CD14-positive monocyte (primary cell): ENCODE results near the gene TMEM94. TPM values are rescaled to one million over a fixed set of nuclear protein-coding genes. Genes with fewer than 3 reads are reported as not detected.
"Not testable (repeated sequence)": the region's sequence is repeated elsewhere in the genome, so short reads cannot be mapped to it uniquely, and the experiment has no call there.

Source experiments
- DNase-seq, 3 donors: peaks; one replicate each; pipeline ENCODE4 v3.0.0-alpha.2; 2011 to 2022
- H2AFZ ChIP-seq: 2 replicates; pipeline ENCODE4 v1.6.0; 2012; ENCODE audit warnings: mild to moderate bottlenecking, low read depth, low read length, inconsistent platforms; ENCODE audit not compliant: insufficient read depth, poor library complexity, severe bottlenecking
- H3K27ac ChIP-seq, 2 donors: 1 replicate in 1 of 2; 2 replicates in 1 of 2; pipeline ENCODE4 v1.5.1; 2012 to 2013; ENCODE audit warnings: low read length in 2 of 2, control low read depth in 1 of 2, inconsistent platforms in 1 of 2, low read depth in 1 of 2, mild to moderate bottlenecking in 1 of 2
- H3K27me3 ChIP-seq, 2 donors: one replicate each; pipeline versions ENCODE4 v1.6.0 to v1.6.1; 2011 to 2013; ENCODE audit warnings: low read length in 2 of 2; ENCODE audit not compliant: control insufficient read depth in 2 of 2, insufficient read depth in 2 of 2
- H3K36me3 ChIP-seq, 2 donors: replicated peaks in 1 of 2; 1 replicate in 1 of 2; 2 replicates in 1 of 2; pipeline versions ENCODE4 v1.5.1 to v1.6.1; 2012 to 2013; ENCODE audit warnings: low read length in 2 of 2, control low read depth in 1 of 2, inconsistent platforms in 1 of 2, mild to moderate bottlenecking in 1 of 2; ENCODE audit not compliant: insufficient read depth in 2 of 2, control insufficient read depth in 1 of 2
- H3K4me1 ChIP-seq, 2 donors: 1 replicate in 1 of 2; 2 replicates in 1 of 2; pipeline versions ENCODE4 v1.5.1 to v1.6.1; 2012 to 2013; ENCODE audit warnings: low read length in 2 of 2, control low read depth in 1 of 2, inconsistent platforms in 1 of 2, mild to moderate bottlenecking in 1 of 2, moderate library complexity in 1 of 2; ENCODE audit not compliant: insufficient read depth in 2 of 2, control insufficient read depth in 1 of 2
- H3K4me2 ChIP-seq: replicated peaks from 2 replicates; pipeline ENCODE3; 2012; ENCODE audit warnings: low read length, moderate library complexity, mild to moderate bottlenecking; ENCODE audit not compliant: poor library complexity, severe bottlenecking; ENCODE audit errors: extremely low read depth
- H3K4me3 ChIP-seq, 3 experiments: fragments of 200-600 bp in 1 of 3; sonication (generic) in 1 of 3; replicated peaks in 1 of 3; 1 replicate in 2 of 3; 2 replicates in 1 of 3; pipeline ENCODE4 v1.5.1; 2011 to 2013; ENCODE audit warnings: low read length in 3 of 3, mild to moderate bottlenecking in 3 of 3, control low read depth in 2 of 3, low read depth in 2 of 3, inconsistent platforms in 1 of 3, moderate library complexity in 1 of 3
- H3K79me2 ChIP-seq: 2 replicates; pipeline ENCODE4 v1.6.0; 2012; ENCODE audit warnings: mild to moderate bottlenecking, control low read depth, inconsistent platforms, low read length, moderate library complexity; ENCODE audit not compliant: insufficient read depth
- H3K9ac ChIP-seq: 2 replicates; pipeline ENCODE4 v1.6.0; 2017; ENCODE audit warnings: low read length, mild to moderate bottlenecking; ENCODE audit not compliant: insufficient read depth, poor library complexity, severe bottlenecking
- H3K9me3 ChIP-seq, 2 donors: replicated peaks in 1 of 2; 1 replicate in 1 of 2; 2 replicates in 1 of 2; pipeline versions ENCODE4 v1.5.1 to v1.6.1; 2012 to 2013; ENCODE audit warnings: low read length in 2 of 2, control low read depth in 1 of 2; ENCODE audit not compliant: control insufficient read depth in 1 of 2, insufficient read depth in 1 of 2
- H4K20me1 ChIP-seq: 2 replicates; pipeline ENCODE4 v1.6.0; 2012; ENCODE audit warnings: mild to moderate bottlenecking, low read length, control low read depth, moderate library complexity; ENCODE audit not compliant: insufficient read depth
- H3K27ac Mint-ChIP-seq, 7 donors: one replicate each; pipeline ENCODE4 v1.8.0; 2020; ENCODE audit warnings: mild to moderate bottlenecking in 7 of 7, mixed read lengths in 7 of 7, moderate library complexity in 6 of 7, inconsistent platforms in 2 of 7
- H3K27me3 Mint-ChIP-seq, 3 donors: one replicate each; pipeline ENCODE4 v1.8.0; 2021 to 2022; ENCODE audit warnings: low read depth in 3 of 3, mild to moderate bottlenecking in 3 of 3, mixed read lengths in 3 of 3, moderate library complexity in 3 of 3, inconsistent platforms in 1 of 3
- H3K36me3 Mint-ChIP-seq, 2 donors: one replicate each; pipeline ENCODE4 v1.8.0; 2020; ENCODE audit warnings: mixed read lengths in 2 of 2, inconsistent platforms in 1 of 2, mild to moderate bottlenecking in 1 of 2
- H3K4me1 Mint-ChIP-seq: one replicate; pipeline ENCODE4 v1.8.0; 2020; ENCODE audit warnings: mild to moderate bottlenecking, mixed read lengths
- H3K4me3 Mint-ChIP-seq, 2 donors: one replicate each; pipeline ENCODE4 v1.8.0; 2020; ENCODE audit warnings: mild to moderate bottlenecking in 2 of 2, mixed read lengths in 2 of 2, moderate library complexity in 1 of 2
- H3K9me3 Mint-ChIP-seq, 7 donors: one replicate each; pipeline ENCODE4 v1.8.0; 2020 to 2022; ENCODE audit warnings: mixed read lengths in 7 of 7, mild to moderate bottlenecking in 6 of 7, moderate library complexity in 6 of 7, inconsistent platforms in 2 of 7
- WGBS: methylation state at CpG from one replicate; pipeline ENCODE4 v1.1.5; 2013; ENCODE audit warnings: missing lambda C conversion rate; ENCODE audit not compliant: insufficient coverage; 5-methylcytosine and 5-hydroxymethylcytosine counted together
- intact Hi-C, 2 donors: fragments of 100-400 bp; cut with micrococcal nuclease; formaldehyde crosslinking; loops; one replicate each; pipeline versions ENCODE4 v1.15.0 to v1.15.1; 2023
- polyA plus RNA-seq, 3 donors: library from polyadenylated mRNA; depleted of rRNA in 1 of 3; unstranded in 2 of 3; stranded (reverse) in 1 of 3; fragments of 300-500 nt in 2 of 3; fragments of >200 nt in 1 of 3; fragmentation: Illumina TruSeq in 2 of 3; gene quantifications; 1 replicate in 2 of 3; 2 replicates in 1 of 3; pipeline ENCODE4 v1.2.3, GENCODE V29; 2012 to 2021
- TF ChIP-seq, protein P1 (sequence below): fragments of 200-600 bp; IDR thresholded peaks from one replicate; pipeline ENCODE4 v1.8.0; 2022; ENCODE audit warnings: antibody characterized with exemption, mild to moderate bottlenecking

TMEM94 gene
- polyA plus RNA-seq, 3 donors: 7.2 to 129 (median 8.4) TPM

DNA sequence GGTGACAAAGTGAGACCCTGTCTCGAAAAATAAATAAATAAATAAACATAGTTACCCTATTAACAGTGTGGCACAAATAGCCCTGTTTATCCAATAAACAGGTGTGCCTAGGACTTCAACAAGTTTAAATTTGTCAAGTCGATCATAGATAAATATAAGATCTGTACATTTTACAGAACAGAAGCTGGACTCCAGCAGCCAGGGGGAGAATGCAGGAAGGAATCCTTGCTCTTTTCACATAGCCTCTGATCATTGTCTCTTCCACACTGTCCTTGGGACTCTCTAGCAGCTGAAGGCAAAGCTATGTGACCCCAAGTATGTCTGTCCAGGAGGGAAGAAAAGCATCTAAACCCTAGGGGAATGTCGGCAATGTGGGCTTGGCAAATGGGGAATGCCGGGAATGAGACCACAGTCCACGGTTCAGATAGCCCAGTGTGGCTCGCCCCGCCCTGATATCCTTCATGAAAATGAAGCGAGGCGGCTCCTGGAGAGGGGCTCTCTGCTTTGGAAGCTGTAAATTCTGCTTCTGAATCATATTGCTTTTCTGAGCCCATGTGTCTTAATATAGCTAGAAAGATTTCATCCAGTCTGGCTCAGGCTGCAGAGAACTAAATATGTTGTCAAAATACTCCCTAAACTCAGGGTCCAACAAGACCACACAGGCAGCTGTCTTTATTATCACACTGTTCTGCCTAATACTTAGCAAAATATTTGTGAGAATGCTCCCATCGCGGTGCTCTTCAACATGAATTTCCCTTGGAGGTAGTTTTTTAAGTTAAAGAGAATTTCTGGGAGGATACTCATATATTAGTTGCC lies 26.1 kb upstream of the TMEM94 start:
- Histone ChIP-seq H2AFZ (no peak overlapping the region), H4K20me1 (no peaks in the 10 kb centered on the region), H3K27ac (no peak overlapping the region), H3K4me1 (peaks cover 16 to 24% of the 10 kb centered on the region in 2 donors), H3K27me3 (no peaks in the 10 kb centered on the region), H3K4me2 (no peak overlapping the region), H3K4me3 (no peak overlapping the region), H3K79me2 (no peaks in the 10 kb centered on the region), H3K36me3 (no peaks in the 10 kb centered on the region), H3K9ac (no peak overlapping the region), H3K9me3 (no peaks in the 10 kb centered on the region)
- peaks cover 0 to 7% (median 6%) of the 10 kb centered on the region in 3 donors for H3K27me3 Mint-ChIP-seq
- peaks cover 0 to 3% (median 0%) of the 10 kb centered on the region in 7 donors for H3K9me3 Mint-ChIP-seq
- H3K27ac Mint-ChIP-seq: no peak overlapping the region
- no peak for DNase-seq
- TF ChIP-seq, protein P1, sequence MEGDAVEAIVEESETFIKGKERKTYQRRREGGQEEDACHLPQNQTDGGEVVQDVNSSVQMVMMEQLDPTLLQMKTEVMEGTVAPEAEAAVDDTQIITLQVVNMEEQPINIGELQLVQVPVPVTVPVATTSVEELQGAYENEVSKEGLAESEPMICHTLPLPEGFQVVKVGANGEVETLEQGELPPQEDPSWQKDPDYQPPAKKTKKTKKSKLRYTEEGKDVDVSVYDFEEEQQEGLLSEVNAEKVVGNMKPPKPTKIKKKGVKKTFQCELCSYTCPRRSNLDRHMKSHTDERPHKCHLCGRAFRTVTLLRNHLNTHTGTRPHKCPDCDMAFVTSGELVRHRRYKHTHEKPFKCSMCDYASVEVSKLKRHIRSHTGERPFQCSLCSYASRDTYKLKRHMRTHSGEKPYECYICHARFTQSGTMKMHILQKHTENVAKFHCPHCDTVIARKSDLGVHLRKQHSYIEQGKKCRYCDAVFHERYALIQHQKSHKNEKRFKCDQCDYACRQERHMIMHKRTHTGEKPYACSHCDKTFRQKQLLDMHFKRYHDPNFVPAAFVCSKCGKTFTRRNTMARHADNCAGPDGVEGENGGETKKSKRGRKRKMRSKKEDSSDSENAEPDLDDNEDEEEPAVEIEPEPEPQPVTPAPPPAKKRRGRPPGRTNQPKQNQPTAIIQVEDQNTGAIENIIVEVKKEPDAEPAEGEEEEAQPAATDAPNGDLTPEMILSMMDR: no peak
- no peak overlapping the region for H3K4me3 Mint-ChIP-seq
- 99% methylated on average over 7 of the region's 11 CpGs for WGBS
- H3K4me1 Mint-ChIP-seq: peaks cover 22% of the 10 kb centered on the region
- no peaks in the 10 kb centered on the region for H3K36me3 Mint-ChIP-seq
- intact Hi-C loops: no loop called here

DNA sequence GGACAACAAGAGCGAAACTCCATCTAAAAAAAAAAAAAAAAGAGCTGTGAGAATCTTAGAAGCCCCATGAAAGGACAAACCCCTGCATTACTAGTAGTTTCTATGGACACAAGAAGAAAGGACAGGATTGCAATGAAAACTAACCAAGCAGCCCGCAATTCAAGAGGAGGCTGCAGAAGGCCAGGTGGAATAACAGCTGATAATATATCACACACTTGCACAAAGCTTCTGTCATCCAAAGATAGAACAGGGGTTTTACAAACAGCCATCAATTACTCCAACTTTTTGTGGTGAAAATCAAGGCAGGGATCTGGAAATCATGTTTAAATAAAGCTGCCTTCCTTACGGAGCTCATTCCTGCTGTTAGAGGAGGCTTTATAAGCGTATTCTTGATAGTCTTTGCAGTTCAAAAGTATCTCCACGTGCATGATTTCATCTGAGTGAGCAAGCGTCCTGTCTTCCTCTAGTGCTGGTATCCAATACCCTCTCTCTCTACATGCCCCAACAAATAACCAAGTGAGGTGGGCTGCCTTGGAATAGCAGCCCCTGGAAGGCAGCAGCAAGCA lies 23.1 kb upstream of the TMEM94 start:
- Histone ChIP-seq H3K36me3 (no peaks in the 10 kb centered on the region), H3K9me3 (no peaks in the 10 kb centered on the region), H3K4me3 (no peak overlapping the region), H3K4me1 (peaks cover 8 to 11% of the 10 kb centered on the region in 2 donors), H3K79me2 (no peaks in the 10 kb centered on the region), H3K9ac (no peak overlapping the region), H3K27ac (no peak overlapping the region), H3K27me3 (no peaks in the 10 kb centered on the region), H4K20me1 (no peaks in the 10 kb centered on the region), H2AFZ (no peak overlapping the region), H3K4me2 (no peak overlapping the region)
- Mint-ChIP-seq H3K36me3 (no peaks in the 10 kb centered on the region), H3K4me3 (no peak overlapping the region), H3K4me1 (peaks cover 12% of the 10 kb centered on the region), H3K27me3 (peaks cover 2 to 7% (median 3%) of the 10 kb centered on the region in 3 donors), H3K9me3 (no peaks in the 10 kb centered on the region), H3K27ac (no peak overlapping the region)
- 86% methylated on average over 3 of the region's 6 CpGs for whole genome bisulfite sequencing
- DNase-seq: no peak
- intact Hi-C loops: no loop called here
- TF ChIP-seq, protein P1: no peak

DNA sequence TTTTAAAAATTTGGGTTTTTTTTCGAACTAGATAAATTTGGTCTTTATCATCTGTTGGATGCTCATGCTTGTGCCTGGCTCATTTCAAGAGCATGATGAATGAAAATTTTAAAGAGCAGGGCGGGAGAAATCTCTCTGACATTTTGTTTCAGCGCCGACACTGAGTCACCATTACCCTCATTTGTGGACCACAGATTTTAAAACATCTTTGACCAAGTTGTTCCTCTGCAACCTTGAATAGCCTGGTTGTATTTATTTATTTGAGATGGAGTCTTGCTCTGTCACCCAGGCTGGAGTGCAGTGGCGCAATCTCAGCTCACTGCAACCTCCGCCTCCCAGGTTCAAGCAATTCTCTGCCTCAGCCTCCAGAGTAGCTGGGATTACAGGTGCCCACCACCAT lies 22.0 kb upstream of the TMEM94 start:
- H3K27ac Mint-ChIP-seq, H2AFZ ChIP-seq, H3K79me2 ChIP-seq, H3K27me3 ChIP-seq, H3K36me3 Mint-ChIP-seq, H3K27me3 Mint-ChIP-seq, DNase-seq, H3K4me1 ChIP-seq, intact Hi-C loops, H3K9me3 Mint-ChIP-seq, H3K27ac ChIP-seq, H3K4me2 ChIP-seq, H3K4me3 Mint-ChIP-seq, H3K36me3 ChIP-seq, H3K4me3 ChIP-seq, H3K4me1 Mint-ChIP-seq, H4K20me1 ChIP-seq, H3K9me3 ChIP-seq, H3K9ac ChIP-seq: not testable (repeated sequence)
- WGBS: 100% methylated on average over 3 of the region's 6 CpGs
